SU-DHL-6 (cell line): ENCODE data around the gene TUBB3.

Experiments
- H2AFZ ChIP-seq: fragments of 200-600 bp; sonication (generic); 2 replicates; pipeline ENCODE4 v1.6.1; 2014; ENCODE audit warnings: low read depth, mild to moderate bottlenecking, moderate library complexity, mixed read lengths, antibody characterized with exemption, low read length; ENCODE audit not compliant: severe bottlenecking
- H3F3A ChIP-seq: fragments of 200-600 bp; shearing (Covaris generic); 2 replicates; pipeline ENCODE4 v1.6.0; 2016; ENCODE audit warnings: antibody characterized with exemption, mild to moderate bottlenecking; ENCODE audit not compliant: insufficient read depth
- H3K27ac ChIP-seq: fragments of 200-600 bp; sonication (generic); 2 replicates; pipeline ENCODE4 v1.5.1; 2016; ENCODE audit warnings: low read depth, mild to moderate bottlenecking, low read length, moderate library complexity, mixed read lengths
- H3K27me3 ChIP-seq: fragments of 200-600 bp; sonication (generic), shearing (Covaris generic); 2 replicates; pipeline ENCODE4 v1.6.0; 2014; ENCODE audit warnings: mild to moderate bottlenecking, low read length
- H3K36me3 ChIP-seq: fragments of 200-600 bp; sonication (generic); 2 replicates; pipeline ENCODE4 v1.6.1; 2014; ENCODE audit warnings: mild to moderate bottlenecking, low read length, mixed read lengths
- H3K4me2 ChIP-seq: fragments of 300-600, 200-600 bp; shearing (Covaris generic), sonication (generic); 2 replicates; pipeline ENCODE4 v1.6.0; 2014; ENCODE audit warnings: low read length, low read depth, mild to moderate bottlenecking; ENCODE audit not compliant: poor library complexity, severe bottlenecking
- H3K4me3 ChIP-seq: fragments of 200-600 bp; sonication (generic); 2 replicates; pipeline ENCODE4 v1.5.1; 2014; ENCODE audit warnings: antibody characterized with exemption, low read length, mild to moderate bottlenecking, mixed read lengths; ENCODE audit not compliant: insufficient read depth, poor library complexity, severe bottlenecking
- H3K79me2 ChIP-seq: fragments of 200-600 bp; sonication (generic); 2 replicates; pipeline ENCODE4 v1.6.1; 2014; ENCODE audit warnings: mild to moderate bottlenecking, low read length, moderate library complexity; ENCODE audit not compliant: insufficient read depth
- H3K9ac ChIP-seq: fragments of 200-600 bp; sonication (generic); 2 replicates; pipeline ENCODE4 v1.7.0; 2014; ENCODE audit warnings: mild to moderate bottlenecking, low read length
- H3K9me2 ChIP-seq: fragments of 200-600 bp; sonication (generic); replicated peaks from 2 replicates; pipeline ENCODE4 v1.6.1; 2014; ENCODE audit warnings: low read length; ENCODE audit not compliant: insufficient read depth
- H3K9me3 ChIP-seq: fragments of 200-600 bp; sonication (generic); 2 replicates; pipeline ENCODE4 v1.6.1; 2014; ENCODE audit warnings: low read length, mixed read lengths; ENCODE audit not compliant: insufficient read depth
- H4K20me1 ChIP-seq: fragments of 200-600 bp; sonication (generic); 2 replicates; pipeline ENCODE4 v1.6.1; 2014; ENCODE audit warnings: low read depth, mild to moderate bottlenecking, antibody characterized with exemption, low read length, moderate library complexity, mixed read lengths
- EZH2phosphoT487 ChIP-seq: fragments of 200-600 bp; sonication (generic), shearing (Covaris generic); conservative IDR thresholded peaks from 2 replicates; pipeline ENCODE4 v1.6.1; 2018; ENCODE audit warnings: mild to moderate bottlenecking, antibody characterized with exemption, low read length, moderate library complexity, mixed read lengths
- TF ChIP-seq, protein P1 (sequence below): fragments of 200-600 bp; sonication (generic); IDR thresholded peaks from one replicate; pipeline ENCODE4 v1.5.1; 2017; ENCODE audit warnings: antibody characterized with exemption, mild to moderate bottlenecking, low read length, moderate library complexity; ENCODE audit not compliant: insufficient read depth, poor library complexity, severe bottlenecking

The TUBB3 gene

DNA sequence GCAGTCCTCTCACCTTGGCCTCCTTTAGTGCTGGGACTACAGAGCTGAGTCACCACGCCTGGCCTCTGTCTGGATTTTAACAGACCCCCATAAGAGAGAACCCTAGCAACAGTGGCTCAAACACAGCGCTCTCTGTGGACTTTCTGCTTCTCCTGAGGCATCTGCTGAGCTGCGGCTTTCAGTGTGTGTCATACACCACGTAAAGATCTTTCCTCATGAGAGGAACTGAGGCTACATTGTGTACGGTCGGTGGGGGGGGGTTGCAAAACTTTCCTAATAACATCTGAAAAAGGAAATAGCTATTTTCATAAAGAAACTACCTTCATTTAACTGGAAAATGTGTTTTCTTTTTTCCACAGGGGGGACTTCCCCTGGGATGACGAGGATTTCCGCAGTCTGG lies 58.3 kb downstream of the TUBB3 start:
- H3K4me3 ChIP-seq = no peak overlapping the region
- H3K9me3 ChIP-seq = no peaks in the 10 kb centered on the region
- H3K4me2 ChIP-seq = no peak overlapping the region
- H3K9me2 ChIP-seq = no peaks in the 10 kb centered on the region
- H3K9ac ChIP-seq = no peak overlapping the region
- no peaks in the 10 kb centered on the region for H4K20me1 ChIP-seq
- TF ChIP-seq EZH2phosphoT487 = no peak
- TF ChIP-seq, protein P1, sequence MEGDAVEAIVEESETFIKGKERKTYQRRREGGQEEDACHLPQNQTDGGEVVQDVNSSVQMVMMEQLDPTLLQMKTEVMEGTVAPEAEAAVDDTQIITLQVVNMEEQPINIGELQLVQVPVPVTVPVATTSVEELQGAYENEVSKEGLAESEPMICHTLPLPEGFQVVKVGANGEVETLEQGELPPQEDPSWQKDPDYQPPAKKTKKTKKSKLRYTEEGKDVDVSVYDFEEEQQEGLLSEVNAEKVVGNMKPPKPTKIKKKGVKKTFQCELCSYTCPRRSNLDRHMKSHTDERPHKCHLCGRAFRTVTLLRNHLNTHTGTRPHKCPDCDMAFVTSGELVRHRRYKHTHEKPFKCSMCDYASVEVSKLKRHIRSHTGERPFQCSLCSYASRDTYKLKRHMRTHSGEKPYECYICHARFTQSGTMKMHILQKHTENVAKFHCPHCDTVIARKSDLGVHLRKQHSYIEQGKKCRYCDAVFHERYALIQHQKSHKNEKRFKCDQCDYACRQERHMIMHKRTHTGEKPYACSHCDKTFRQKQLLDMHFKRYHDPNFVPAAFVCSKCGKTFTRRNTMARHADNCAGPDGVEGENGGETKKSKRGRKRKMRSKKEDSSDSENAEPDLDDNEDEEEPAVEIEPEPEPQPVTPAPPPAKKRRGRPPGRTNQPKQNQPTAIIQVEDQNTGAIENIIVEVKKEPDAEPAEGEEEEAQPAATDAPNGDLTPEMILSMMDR = no peak
- peaks cover 18% of the 10 kb centered on the region for H3K79me2 ChIP-seq
- no peak overlapping the region for H3K27ac ChIP-seq
- H3K36me3 ChIP-seq = 0 out of 2 replicates have a peak, but pooled peaks cover 21% of the 10 kb centered on the region
- no peaks in the 10 kb centered on the region for H3K27me3 ChIP-seq
- H3F3A ChIP-seq = no peaks in the 10 kb centered on the region
- no peak overlapping the region for H2AFZ ChIP-seq

DNA sequence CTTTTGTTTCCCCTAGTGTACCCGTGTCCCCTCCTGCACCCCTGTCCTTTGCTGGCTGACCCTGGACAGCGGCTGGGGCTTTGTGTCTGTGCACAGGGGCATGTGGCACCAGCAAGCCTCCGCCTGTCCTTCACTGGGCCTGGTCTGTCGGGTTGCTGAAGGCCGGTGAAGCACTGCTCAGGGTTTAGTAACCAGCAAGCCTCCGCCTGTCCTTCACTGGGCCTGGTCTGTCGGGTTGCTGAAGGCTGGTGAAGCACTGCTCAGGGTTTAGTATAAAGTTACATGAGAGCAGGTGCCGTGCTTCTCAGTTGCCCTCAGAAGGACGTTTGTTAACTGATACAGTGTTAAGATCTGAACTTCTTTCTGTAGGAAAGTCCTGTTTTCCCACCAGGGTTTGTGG lies 59.2 kb downstream of the TUBB3 start:
- H3K4me2 ChIP-seq = no peak overlapping the region
- H3K36me3 ChIP-seq = 0 out of 2 replicates have a peak, but pooled peaks cover 19% of the 10 kb centered on the region
- no peak overlapping the region for H3K9ac ChIP-seq
- no peaks in the 10 kb centered on the region for H4K20me1 ChIP-seq
- no peak overlapping the region for H3K4me3 ChIP-seq
- H3K9me3 ChIP-seq = no peaks in the 10 kb centered on the region
- peaks cover 10% of the 10 kb centered on the region for H3K79me2 ChIP-seq
- TF ChIP-seq, protein P1 = no peak
- TF ChIP-seq EZH2phosphoT487 = no peak
- H3F3A ChIP-seq = no peaks in the 10 kb centered on the region
- H3K9me2 ChIP-seq = no peaks in the 10 kb centered on the region
- H2AFZ ChIP-seq = no peak overlapping the region
- H3K27me3 ChIP-seq = no peaks in the 10 kb centered on the region
- no peak overlapping the region for H3K27ac ChIP-seq

DNA sequence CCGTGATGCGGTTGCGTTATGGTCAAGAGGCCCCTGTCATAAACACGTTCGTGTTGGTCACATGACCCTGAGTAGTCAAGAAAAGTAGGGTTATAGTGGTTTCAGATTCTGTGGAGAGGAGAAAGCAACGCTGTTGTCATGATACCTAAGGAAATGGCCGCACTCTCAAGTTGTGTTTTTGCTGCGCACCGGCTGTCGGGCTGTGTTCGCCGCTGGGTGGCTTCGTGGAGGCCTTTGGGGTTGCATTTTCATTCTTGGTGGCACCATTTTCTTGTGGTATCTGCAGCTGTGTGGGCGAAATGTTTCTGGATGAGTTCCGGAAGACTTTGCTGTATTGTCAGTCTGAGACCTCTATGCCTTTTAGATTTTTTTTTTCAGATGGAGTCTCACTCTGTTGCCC lies 60.4 kb downstream of the TUBB3 start:
- Histone ChIP-seq H3K9me2 (no peaks in the 10 kb centered on the region), H3K36me3 (0 out of 2 replicates have a peak, but pooled peaks cover 17% of the 10 kb centered on the region), H2AFZ (no peak overlapping the region), H3K4me2 (no peak overlapping the region), H3K9me3 (no peaks in the 10 kb centered on the region), H3F3A (no peaks in the 10 kb centered on the region), H3K79me2 (no peaks in the 10 kb centered on the region), H3K27me3 (no peaks in the 10 kb centered on the region), H4K20me1 (no peaks in the 10 kb centered on the region), H3K4me3 (no peak overlapping the region), H3K27ac (no peak overlapping the region), H3K9ac (no peak overlapping the region)
- TF ChIP-seq, protein P1 = no peak
- TF ChIP-seq EZH2phosphoT487 = no peak
